Activated CD4-positive, CD25-positive, alpha-beta regulatory T cell treated with anti-CD3 and anti-CD28 coated beads, Interleukin-2, amount 50 U/mL, for 16 hours (primary cell): Measurements from ENCODE around the gene MUC12.
A peak's percentile ranks its signal among the peaks of the same experiment; 100 is the strongest.
"Not testable (repeated sequence)": the region's sequence is repeated elsewhere in the genome, so short reads cannot be mapped to it uniquely, and the experiment has no call there.

ENCODE experiments used
- DNase-seq: peaks from one replicate; pipeline ENCODE4 v3.0.0-alpha.2; 2020; ENCODE audit warnings: low read depth, low spot score

Gene MUC12

DNA sequence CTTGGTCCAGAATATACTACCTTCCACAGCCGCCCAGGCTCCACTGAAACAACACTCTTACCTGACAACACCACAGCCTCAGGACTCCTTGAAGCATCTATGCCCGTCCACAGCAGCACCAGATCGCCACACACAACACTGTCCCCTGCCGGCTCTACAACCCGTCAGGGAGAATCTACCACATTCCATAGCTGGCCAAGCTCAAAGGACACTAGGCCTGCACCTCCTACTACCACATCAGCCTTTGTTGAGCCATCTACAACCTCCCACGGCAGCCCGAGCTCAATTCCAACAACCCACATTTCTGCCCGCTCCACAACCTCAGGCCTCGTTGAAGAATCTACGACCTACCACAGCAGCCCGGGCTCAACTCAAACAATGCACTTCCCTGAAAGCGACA is 22.9 kb downstream of the MUC12 start:
- DNase-seq = not testable (repeated sequence)

DNA sequence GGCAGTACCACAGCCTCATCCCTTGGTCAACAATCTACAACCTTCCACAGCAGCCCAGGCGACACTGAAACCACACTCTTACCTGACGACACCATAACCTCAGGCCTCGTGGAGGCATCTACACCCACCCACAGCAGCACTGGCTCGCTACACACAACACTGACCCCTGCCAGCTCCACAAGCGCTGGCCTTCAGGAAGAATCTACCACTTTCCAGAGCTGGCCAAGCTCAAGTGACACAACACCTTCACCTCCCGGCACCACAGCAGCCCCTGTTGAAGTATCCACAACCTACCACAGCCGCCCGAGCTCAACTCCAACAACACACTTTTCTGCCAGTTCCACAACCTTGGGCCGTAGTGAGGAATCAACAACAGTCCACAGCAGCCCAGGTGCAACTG is 25.3 kb downstream of the MUC12 start:
- not testable (repeated sequence) for DNase-seq

DNA sequence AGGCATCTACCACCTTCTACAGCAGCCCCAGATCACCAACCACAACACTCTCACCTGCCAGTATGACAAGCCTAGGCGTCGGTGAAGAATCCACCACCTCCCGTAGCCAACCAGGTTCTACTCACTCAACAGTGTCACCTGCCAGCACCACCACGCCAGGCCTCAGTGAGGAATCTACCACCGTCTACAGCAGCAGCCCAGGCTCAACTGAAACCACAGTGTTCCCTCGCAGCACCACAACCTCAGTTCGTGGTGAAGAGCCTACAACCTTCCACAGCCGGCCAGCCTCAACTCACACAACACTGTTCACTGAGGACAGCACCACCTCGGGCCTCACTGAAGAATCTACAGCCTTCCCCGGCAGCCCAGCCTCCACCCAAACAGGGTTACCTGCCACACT is 29.2 kb downstream of the MUC12 start:
- not testable (repeated sequence) for DNase-seq

DNA sequence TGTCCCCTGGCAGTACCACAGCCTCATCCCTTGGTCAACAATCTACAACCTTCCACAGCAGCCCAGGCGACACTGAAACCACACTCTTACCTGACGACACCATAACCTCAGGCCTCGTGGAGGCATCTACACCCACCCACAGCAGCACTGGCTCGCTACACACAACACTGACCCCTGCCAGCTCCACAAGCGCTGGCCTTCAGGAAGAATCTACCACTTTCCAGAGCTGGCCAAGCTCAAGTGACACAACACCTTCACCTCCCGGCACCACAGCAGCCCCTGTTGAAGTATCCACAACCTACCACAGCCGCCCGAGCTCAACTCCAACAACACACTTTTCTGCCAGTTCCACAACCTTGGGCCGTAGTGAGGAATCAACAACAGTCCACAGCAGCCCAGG is 30.0 kb downstream of the MUC12 start:
- DNase-seq = not testable (repeated sequence)

DNA sequence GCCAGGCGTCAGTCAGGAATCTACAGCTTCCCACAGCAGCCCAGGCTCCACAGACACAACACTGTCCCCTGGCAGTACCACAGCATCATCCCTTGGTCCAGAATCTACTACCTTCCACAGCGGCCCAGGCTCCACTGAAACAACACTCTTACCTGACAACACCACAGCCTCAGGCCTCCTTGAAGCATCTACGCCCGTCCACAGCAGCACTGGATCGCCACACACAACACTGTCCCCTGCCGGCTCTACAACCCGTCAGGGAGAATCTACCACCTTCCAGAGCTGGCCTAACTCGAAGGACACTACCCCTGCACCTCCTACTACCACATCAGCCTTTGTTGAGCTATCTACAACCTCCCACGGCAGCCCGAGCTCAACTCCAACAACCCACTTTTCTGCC is 30.7 kb downstream of the MUC12 start:
- not testable (repeated sequence) for DNase-seq

DNA sequence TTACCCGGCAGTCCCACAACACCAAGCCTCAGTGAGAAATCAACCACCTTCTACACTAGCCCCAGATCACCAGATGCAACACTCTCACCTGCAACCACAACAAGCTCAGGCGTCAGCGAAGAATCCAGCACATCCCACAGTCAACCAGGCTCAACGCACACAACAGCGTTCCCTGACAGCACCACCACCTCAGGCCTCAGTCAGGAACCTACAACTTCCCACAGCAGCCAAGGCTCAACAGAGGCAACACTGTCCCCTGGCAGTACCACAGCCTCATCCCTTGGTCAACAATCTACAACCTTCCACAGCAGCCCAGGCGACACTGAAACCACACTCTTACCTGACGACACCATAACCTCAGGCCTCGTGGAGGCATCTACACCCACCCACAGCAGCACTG is 33.0 kb downstream of the MUC12 start:
- not testable (repeated sequence) for DNase-seq

DNA sequence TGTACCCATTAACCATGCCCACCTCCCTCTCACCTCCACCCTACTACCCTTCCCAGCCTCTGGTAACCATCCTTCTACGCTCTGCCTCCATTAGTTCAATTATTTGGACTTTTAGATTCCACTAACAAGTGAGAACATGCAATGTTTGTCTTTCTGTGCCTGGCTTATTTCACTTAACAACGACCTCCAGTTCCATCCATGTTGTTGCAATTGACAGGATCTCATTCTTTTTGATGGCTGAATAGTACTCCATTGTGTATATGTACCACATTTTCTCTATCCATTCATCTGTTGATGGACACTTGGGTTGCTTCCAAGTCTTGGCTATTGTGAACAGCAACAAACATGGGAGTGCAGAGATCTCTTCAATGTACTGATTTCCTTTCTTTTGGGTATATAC is 38.0 kb downstream of the MUC12 start:
- not testable (repeated sequence) for DNase-seq

DNA sequence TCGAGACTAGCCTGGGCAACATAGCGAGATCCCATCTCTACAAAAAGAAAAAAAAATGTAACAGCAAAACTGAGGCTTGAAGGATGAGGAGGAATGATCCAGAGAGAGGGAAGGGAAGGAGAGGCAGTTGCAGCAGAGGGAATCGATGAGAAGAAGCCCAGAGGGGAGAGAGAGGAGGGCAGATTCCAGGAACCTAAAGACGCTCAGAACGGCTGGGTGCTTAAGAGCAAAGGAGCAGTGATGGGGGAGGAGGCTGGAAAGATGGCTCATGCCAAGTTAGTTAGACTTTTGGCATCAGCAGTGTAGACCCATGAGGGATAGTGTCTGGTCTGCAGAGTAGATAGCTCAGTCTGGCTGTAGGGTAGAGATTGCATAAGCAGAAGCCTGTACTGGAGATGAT is 40.3 kb downstream of the MUC12 start:
- DNase-seq = no peak

DNA sequence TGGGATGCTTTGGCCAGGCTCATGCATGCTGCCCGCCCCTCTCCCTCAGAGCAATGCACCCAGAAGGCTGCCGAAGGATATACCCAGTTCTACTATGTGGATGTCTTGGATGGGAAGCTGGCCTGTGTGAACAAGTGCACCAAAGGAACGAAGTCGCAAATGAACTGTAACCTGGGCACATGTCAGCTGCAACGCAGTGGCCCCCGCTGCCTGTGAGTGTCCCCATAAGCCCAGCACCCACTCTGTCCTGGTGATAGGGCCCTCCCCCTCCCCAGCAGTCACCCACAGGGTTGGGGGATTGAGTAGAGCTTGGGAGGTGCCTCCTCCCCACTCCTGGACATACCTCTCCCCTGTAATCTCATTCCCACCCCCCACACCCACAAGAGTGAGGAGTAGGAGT is 43.6 kb downstream of the MUC12 start:
- no peak for DNase-seq

DNA sequence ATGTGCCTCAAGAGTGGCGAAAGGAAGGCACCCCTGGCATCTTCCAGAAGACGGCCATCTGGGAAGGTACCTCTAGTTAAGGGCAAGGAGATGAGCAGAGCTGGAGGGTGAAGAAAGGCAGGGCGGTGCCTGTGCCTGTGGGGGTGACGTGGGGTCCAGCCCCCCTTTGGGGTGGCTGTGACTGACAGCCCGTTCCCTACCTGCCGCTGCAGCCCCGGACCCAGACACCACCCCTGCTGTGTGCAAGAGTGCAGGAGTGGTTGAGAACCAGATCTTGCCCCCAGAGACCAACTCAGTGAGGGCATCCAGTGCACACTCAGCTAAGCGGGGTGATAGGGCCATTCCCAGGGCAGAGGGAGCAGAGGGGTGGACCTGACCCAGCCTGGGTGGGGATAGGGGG is 46.3 kb downstream of the MUC12 start:
- no peak for DNase-seq

DNA sequence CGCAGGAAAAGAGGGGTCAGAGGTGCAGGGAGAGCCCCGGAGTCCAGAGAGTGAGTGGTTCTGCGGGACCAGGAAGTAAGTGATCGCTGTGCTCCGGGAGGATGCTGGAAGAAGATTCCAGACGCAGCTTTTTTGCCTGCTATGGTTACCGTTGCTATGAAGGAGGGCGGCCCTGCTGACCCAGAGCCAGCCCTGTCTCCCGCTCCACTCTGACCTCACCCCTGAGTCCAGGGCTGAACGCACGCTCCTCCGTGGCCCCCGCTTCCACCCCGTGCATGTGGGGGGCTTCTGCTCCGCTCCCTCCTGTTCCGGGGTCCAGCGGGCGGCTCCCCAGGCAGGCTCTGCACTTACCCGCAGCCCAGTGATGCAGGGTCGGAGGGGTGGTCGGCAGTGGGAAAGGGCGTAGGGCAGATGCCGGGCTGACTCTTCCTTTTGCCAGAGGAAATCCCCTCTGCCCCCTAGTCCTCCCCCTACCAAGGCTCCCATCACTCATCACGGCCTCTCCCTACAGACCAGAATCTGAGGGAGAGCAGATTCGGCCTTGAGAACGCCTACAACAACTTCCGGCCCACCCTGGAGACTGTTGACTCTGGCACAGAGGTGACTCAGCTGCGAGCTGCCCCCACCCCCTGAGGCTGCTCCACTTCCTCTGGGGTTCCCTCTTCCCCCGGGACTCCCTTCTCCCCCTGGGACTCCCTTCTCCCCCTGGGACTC is 47.9 kb downstream of the MUC12 start:
- DNase-seq = peak; percentile 37

DNA sequence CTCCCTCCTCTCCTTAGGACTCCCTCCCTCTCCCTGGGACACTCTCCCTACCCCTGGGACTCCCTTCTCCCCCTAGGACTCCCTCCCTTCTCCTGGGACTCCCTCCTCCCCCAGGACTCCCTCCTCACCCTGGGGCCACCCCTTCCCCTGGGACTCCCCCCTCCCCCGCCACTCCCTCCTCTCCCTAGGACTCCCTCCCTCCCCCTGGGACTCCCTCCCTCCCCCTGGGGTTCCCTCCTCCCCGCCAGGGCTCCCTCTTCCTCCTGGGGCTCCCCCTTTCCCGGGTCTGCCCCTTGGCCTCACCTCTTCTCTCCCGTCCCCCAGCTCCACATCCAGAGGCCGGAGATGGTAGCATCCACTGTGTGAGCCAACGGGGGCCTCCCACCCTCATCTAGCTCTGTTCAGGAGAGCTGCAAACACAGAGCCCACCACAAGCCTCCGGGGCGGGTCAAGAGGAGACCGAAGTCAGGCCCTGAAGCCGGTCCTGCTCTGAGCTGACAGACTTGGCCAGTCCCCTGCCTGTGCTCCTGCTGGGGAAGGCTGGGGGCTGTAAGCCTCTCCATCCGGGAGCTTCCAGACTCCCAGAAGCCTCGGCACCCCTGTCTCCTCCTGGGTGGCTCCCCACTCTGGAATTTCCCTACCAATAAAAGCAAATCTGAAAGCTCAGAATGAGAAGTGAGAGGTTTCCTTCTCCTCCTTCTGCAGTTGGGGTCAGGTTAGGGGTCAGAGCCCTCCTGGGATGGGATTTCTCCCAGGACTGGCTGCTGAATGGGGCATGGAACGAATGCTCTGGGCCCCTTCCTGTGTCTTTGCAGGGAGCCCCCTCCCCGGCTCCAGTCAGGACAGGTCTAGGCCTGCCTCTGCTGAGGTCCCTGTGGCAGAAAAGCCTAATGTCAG is 49.2 kb downstream of the MUC12 start:
- DNase-seq = no peak

DNA sequence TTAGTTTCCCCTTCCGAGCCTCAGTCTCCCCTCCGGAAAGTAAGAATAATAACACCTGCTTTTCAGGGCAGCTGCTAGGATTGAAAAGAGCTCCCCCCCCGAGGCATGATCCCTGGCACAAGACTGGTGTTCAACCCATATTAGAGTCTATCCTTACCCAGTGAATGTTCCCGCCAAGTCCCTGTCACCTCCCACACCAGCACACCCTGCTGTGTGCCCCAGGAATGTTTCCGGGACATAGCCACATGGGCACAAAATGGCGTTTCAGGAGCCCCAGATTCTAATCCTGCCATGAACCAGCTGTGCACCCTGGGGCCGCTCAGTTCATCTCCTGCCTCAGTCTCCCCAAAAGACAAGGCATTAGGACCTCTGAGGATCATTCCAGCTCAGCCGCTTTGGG is 51.1 kb downstream of the MUC12 start:
- no peak for DNase-seq

DNA sequence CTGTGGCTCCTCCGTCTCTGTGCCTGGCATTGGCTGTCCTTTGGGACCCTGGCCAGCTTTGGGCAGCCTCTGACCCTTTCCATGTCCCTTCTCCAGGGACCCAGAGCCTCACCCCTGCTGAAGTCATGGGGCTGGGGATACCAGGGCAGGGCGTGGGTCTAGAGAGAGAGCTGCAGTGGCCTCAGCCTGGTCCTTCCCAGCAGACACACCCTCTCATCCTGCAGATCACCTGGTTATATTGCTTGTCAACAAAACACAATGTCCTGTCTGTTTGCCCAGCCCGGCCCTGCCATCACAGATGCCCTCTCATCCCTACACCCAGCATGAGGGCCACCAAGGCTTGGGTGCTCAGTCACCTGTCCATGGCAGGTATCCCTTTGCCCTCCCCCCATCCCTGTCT is 52.3 kb downstream of the MUC12 start:
- no peak for DNase-seq

DNA sequence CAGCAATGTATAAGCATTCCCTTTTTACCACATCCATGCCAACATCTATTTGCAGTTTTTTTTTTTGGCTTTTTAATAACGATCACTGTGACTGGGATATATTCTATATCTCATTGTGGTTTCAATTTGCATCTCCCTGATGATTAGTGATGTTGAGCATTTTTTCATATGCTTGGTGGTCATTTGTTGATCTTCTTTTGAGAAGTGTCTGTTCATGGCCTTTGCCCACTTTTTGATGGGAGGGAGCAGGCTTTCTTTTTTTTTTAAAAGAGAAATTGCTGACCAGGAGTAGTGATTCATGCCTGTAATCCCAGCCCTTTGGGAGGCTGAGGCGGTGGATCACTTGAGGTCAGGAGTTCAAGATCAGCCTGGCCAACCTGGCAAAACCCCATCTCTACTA is 54.5 kb downstream of the MUC12 start:
- DNase-seq = no peak

DNA sequence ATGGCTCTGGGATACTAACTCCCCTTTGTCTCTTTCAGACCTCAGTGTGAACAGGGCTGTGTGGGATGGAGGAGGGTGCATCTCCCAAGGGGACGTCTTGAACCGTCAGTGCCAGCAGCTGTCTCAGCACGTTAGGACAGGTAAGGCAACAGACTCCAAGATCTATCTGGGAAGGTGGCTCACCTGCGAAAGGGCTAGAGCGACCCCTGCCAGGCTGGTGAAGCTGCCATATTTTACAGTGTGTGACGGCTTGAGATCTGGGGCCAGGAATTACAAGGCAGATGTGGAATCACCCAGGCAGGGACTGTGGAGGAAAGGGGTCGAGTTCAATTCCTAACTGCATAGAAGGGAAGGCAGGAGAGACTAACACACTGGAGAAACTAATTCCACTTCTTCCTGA is 61.7 kb downstream of the MUC12 start:
- no peak for DNase-seq

DNA sequence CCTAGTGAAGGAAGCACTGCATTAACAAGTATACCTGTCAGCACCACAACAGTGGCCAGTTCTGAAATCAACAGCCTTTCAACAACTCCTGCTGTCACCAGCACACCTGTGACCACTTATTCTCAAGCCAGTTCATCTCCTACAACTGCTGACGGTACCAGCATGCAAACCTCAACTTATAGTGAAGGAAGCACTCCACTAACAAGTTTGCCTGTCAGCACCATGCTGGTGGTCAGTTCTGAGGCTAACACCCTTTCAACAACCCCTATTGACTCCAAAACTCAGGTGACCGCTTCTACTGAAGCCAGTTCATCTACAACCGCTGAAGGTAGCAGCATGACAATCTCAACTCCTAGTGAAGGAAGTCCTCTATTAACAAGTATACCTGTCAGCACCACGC is 66.6 kb downstream of the MUC12 start:
- DNase-seq = no peak

DNA sequence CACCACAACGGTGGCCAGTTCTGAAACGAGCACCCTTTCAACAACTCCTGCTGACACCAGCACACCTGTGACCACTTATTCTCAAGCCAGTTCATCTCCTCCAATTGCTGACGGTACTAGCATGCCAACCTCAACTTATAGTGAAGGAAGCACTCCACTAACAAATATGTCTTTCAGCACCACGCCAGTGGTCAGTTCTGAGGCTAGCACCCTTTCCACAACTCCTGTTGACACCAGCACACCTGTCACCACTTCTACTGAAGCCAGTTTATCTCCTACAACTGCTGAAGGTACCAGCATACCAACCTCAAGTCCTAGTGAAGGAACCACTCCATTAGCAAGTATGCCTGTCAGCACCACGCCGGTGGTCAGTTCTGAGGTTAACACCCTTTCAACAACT is 71.9 kb downstream of the MUC12 start:
- not testable (repeated sequence) for DNase-seq

DNA sequence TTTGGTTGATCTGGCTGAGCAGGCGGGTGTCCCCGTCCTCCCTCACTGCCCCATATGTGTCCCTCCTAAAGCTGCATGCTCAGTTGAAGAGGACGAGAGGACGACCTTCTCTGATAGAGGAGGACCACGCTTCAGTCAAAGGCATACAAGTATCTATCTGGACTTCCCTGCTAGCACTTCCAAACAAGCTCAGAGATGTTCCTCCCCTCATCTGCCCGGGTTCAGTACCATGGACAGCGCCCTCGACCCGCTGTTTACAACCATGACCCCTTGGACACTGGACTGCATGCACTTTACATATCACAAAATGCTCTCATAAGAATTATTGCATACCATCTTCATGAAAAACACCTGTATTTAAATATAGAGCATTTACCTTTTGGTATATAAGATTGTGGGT is 89.0 kb downstream of the MUC12 start:
- no peak for DNase-seq

DNA sequence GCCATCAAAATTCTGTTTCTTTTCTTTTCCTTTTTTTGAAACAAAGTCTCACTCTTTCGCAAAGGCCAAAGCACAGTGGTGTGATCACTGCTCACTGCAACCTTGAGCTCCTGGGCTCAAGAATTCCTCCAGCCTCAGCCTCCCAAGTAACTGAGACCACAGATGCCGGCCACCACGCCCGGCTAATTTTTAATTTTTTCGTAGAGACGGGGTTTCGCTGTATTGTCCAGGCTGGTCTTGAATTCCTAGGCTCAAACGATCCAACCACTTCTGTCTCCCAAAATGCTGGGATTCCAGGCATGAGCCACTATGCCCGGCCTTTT is 90.2 kb downstream of the MUC12 start:
- DNase-seq = no peak

DNA sequence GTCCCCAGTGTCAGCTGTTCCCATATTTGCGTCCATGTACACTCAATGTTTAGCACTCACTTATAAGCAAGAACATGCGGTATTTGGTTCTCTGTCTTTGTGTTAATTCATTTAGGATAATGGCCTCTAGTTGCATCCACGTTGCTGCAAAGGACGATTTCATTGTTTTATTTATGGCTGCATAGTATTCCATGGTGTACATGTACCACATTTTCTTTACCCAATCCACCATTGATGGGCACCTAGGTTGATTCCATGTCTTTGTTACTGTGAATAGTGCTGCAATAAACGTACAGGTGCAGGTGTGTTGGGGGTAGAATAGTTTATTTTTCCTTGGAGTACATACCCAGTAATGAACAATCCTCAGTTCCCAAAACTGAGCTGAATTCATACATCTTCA is 91.6 kb downstream of the MUC12 start:
- DNase-seq = no peak

DNA sequence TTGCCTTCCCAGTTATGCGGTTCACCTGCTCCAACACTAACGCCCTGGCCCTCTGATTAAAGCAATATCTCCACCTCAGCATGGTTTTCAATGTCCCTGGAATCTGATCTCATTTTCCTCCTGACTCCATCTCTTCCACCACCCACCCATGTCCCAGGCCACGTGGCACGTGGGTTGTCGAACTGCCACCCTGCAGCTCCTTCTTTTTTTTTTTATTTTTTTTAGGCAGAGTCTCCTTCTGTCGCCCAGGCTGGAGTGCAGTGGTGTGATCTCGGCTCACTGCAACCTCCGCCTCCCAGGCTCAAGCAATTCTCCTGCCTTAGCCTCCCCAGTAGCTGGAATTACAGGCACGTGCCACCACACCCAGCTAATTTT is 94.8 kb downstream of the MUC12 start:
- DNase-seq = not testable (repeated sequence)

DNA sequence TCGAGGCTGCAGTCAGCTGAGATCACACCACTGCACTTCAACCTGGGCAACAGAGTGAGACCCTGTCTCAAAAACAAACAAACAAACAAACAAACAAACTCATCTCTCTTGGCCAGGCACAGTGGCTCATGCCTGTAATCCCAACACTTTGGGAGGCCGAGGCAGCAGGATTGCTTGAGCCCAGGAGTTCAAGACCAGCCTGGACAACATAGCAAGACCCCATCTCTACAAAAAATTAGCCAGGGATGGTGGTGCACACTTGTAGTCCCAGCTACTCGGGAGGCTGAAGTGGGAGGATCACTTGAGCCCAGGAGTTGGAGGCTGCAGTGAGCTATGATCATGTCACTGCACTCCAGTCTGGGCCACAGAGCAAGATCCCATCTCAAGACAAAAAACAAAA is 95.8 kb downstream of the MUC12 start:
- DNase-seq = not testable (repeated sequence)
